Measurements from ENCODE around the gene ADIPOR2. TPM values are rescaled to one million over a fixed set of nuclear protein-coding genes. Genes with fewer than 3 reads are reported as not detected.

The ADIPOR2 gene
- total RNA-seq, 4 donors from 2014 or later = 46.0 to 59.3 (median 52.4) TPM

GRCh38 chr12:1800401-1801302 is 109.8 kb downstream of the ADIPOR2 start:
- Histone ChIP-seq H3K4me3 (replicated peaks in 1 of 3) (no peak overlapping the region), H3K27me3 (no peaks in the 10 kb centered on the region), H3K9me3 (no peaks in the 10 kb centered on the region), H3K4me1 (peaks cover 9 to 15% of the 10 kb centered on the region in 2 donors), H3K27ac (no peak overlapping the region), H3K36me3 (no peaks in the 10 kb centered on the region)
- peak in 1 of 2 donors; percentile 59 for DNase-seq
- intact Hi-C loops (cut with DNase I) = loop anchor here (10.0 kb wide), 1 partner anchor 234 kb away; no protein-coding TSS in a partner anchor
- TF ChIP-seq CTCF (IDR thresholded peaks at IDR 0.05) (peak in 4 of 6 experiments; percentile 10 to 58 (median 28)), POLR2A (IDR thresholded peaks at IDR 0.05) (no peak)
- 74 to 77% methylated on average over 12 of the region's 14 CpGs for WGBS, 2 donors

DNA sequence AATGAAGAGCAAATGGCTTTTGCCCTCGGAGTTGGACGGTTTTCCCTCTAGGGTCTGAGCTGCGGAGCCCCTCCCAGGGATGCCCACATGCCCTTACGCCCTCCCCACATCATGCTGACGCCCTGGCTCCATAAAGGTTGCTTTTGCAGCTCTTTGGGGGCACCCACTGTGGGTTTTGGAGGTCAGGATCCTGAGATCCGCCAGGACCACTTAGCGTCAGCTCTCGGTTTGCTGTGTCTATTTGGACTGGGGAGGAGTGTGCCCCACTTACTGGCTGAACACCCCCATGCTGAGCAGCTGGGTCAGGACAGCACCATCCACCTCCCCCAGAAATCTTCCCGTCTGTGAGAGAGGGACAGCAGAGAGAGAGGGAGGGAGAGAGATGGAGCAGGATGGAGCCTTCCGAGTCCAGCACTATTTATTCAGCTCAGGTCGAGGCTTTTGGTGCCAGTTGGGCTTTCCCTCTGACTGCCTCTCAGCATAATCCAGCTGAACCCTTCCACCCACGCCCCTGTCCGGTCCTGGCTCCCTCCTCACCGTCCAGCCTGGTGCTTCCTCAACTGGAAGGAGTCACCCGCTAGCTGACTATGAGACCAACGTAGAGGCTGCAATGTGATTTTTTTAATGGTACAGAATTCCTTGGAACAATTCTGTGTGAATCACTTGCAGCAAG is 110.6 kb downstream of the ADIPOR2 start:
- intact Hi-C loops (cut with DNase I) = loop anchor here (10.0 kb wide), 1 partner anchor 233 kb away; no protein-coding TSS in a partner anchor
- H3K36me3 ChIP-seq = no peaks in the 10 kb centered on the region
- no peaks in the 10 kb centered on the region for H3K27me3 ChIP-seq
- no peak for TF ChIP-seq POLR2A (IDR thresholded peaks at IDR 0.05)
- no peak for TF ChIP-seq CTCF (IDR thresholded peaks at IDR 0.05)
- no peak overlapping the region for H3K4me3 ChIP-seq (replicated peaks in 1 of 3)
- no peaks in the 10 kb centered on the region for H3K9me3 ChIP-seq
- H3K4me1 ChIP-seq = peaks cover 4 to 12% of the 10 kb centered on the region in 2 donors
- 65 to 77% methylated on average over 12 to 16 of the region's 16 CpGs for WGBS, 2 donors
- no peak overlapping the region for H3K27ac ChIP-seq
- DNase-seq = no peak

GRCh38 chr12:1803736-1804135 is 112.9 kb downstream of the ADIPOR2 start:
- Histone ChIP-seq H3K4me3 (replicated peaks in 1 of 3) (no peak overlapping the region), H3K36me3 (no peaks in the 10 kb centered on the region), H3K27ac (no peak overlapping the region), H3K27me3 (no peaks in the 10 kb centered on the region), H3K9me3 (no peaks in the 10 kb centered on the region), H3K4me1 (peaks cover 0 to 4% of the 10 kb centered on the region in 2 donors)
- TF ChIP-seq POLR2A (IDR thresholded peaks at IDR 0.05) (no peak), CTCF (IDR thresholded peaks at IDR 0.05) (no peak)
- WGBS, 2 donors = 70 to 84% methylated on average over 6 to 7 of the region's 7 CpGs
- no peak for DNase-seq
- intact Hi-C loops (cut with DNase I) = loop anchor here (10.0 kb wide), 1 partner anchor 231 kb away; no protein-coding TSS in a partner anchor

- Histone ChIP-seq H3K27me3 (no peaks in the 10 kb centered on the region), H3K9me3 (no peaks in the 10 kb centered on the region), H3K36me3 (no peaks in the 10 kb centered on the region), H3K4me3 (replicated peaks in 1 of 3) (no peak overlapping the region), H3K27ac (no peak overlapping the region), H3K4me1 (peaks cover 0 to 4% of the 10 kb centered on the region in 2 donors)
- whole genome bisulfite sequencing, 2 donors = 60 to 65% methylated on average over 21 to 25 of the region's 25 CpGs
- intact Hi-C loops (cut with DNase I) = loop anchor here (10.0 kb wide), 1 partner anchor 230 kb away; no protein-coding TSS in a partner anchor
- peak; percentile 85 to 87 for DNase-seq
- TF ChIP-seq CTCF (IDR thresholded peaks at IDR 0.05) (no peak), POLR2A (IDR thresholded peaks at IDR 0.05) (no peak)
Observed at GRCh38 chr12:1804545-1805332, 113.9 kb downstream of the ADIPOR2 start.
